ENCODE measurements around the gene LTBP3.
A peak's percentile ranks its signal among the peaks of the same experiment; 100 is the strongest.

Gene LTBP3

GRCh38 chr11:65498042-65498726, 60.0 kb downstream of the LTBP3 start:
- no peak overlapping the region for H3K4me3 Mint-ChIP-seq
- H3K36me3 Mint-ChIP-seq: peaks cover 3% of the 10 kb centered on the region
- ATAC-seq: no peak
- DNase-seq (ENCODE audit: low spot score in 2 of 2): peak; percentile 55 to 85
- H3K9me3 Mint-ChIP-seq: no peaks in the 10 kb centered on the region
- peaks cover 39% of the 10 kb centered on the region for H3K4me1 Mint-ChIP-seq
- H3K27ac Mint-ChIP-seq: no peak overlapping the region

- no peak overlapping the region for H3K27ac Mint-ChIP-seq
- H3K4me3 Mint-ChIP-seq: no peak overlapping the region
These were observed 60.8 kb downstream of the LTBP3 start for GRCh38 chr11:65497141-65498041.

GRCh38 chr11:65496304-65497140, 61.6 kb downstream of the LTBP3 start:
- Mint-ChIP-seq H3K9me3 (no peaks in the 10 kb centered on the region), H3K4me1 (peaks cover 46% of the 10 kb centered on the region), H3K4me3 (no peak overlapping the region), H3K36me3 (peaks cover 6% of the 10 kb centered on the region), H3K27ac (no peak overlapping the region)
- no peak for DNase-seq (ENCODE audit: low spot score in 2 of 2)
- peak; percentile 0 for ATAC-seq

More at GRCh38 chr11:65497141-65498041, 60.8 kb downstream of the LTBP3 start:
- H3K4me1 Mint-ChIP-seq: peaks cover 41% of the 10 kb centered on the region
- H3K9me3 Mint-ChIP-seq: no peaks in the 10 kb centered on the region
- peak; percentile 99 for DNase-seq (ENCODE audit: low spot score in 2 of 2)
- H3K36me3 Mint-ChIP-seq: peaks cover 6% of the 10 kb centered on the region
- peak; percentile 86 for ATAC-seq

- no peak for DNase-seq (ENCODE audit: low spot score in 2 of 2)
- H3K9me3 Mint-ChIP-seq: no peaks in the 10 kb centered on the region
- peaks cover 6% of the 10 kb centered on the region for H3K36me3 Mint-ChIP-seq
- peak overlapping the region; percentile 91 for H3K27ac Mint-ChIP-seq
- peaks cover 65% of the 10 kb centered on the region for H3K4me1 Mint-ChIP-seq
- peak overlapping the region; percentile 67 for H3K4me3 Mint-ChIP-seq
- no peak for ATAC-seq
These were observed 64.6 kb downstream of the LTBP3 start for GRCh38 chr11:65493367-65494176.

GRCh38 chr11:65492637-65493366, 65.4 kb downstream of the LTBP3 start:
- peak; percentile 41 for ATAC-seq
- Mint-ChIP-seq H3K4me3 (peak overlapping the region; percentile 67), H3K27ac (peak overlapping the region; percentile 91), H3K4me1 (peaks cover 70% of the 10 kb centered on the region), H3K9me3 (no peaks in the 10 kb centered on the region), H3K36me3 (peaks cover 6% of the 10 kb centered on the region)
- no peak for DNase-seq (ENCODE audit: low spot score in 2 of 2)

- Mint-ChIP-seq H3K36me3 (peaks cover 6% of the 10 kb centered on the region), H3K9me3 (no peaks in the 10 kb centered on the region), H3K4me3 (peak overlapping the region; percentile 67), H3K27ac (peak overlapping the region; percentile 91), H3K4me1 (peaks cover 72% of the 10 kb centered on the region)
- ATAC-seq: no peak
- no peak for DNase-seq (ENCODE audit: low spot score in 2 of 2)
These were observed 65.8 kb downstream of the LTBP3 start for GRCh38 chr11:65492387-65492636.

- H3K4me3 Mint-ChIP-seq: peak overlapping the region; percentile 67
- DNase-seq (ENCODE audit: low spot score in 2 of 2) (no peak), ATAC-seq (no peak)
- H3K4me1 Mint-ChIP-seq: peaks cover 67% of the 10 kb centered on the region
- H3K27ac Mint-ChIP-seq: peak overlapping the region; percentile 91
- no peaks in the 10 kb centered on the region for H3K9me3 Mint-ChIP-seq
- peaks cover 6% of the 10 kb centered on the region for H3K36me3 Mint-ChIP-seq
These were observed 66.4 kb downstream of the LTBP3 start for GRCh38 chr11:65491614-65492386.

GRCh38 chr11:65491163-65491465, 67.0 kb downstream of the LTBP3 start:
- Mint-ChIP-seq H3K27ac (peak overlapping the region; percentile 61), H3K4me3 (no peak overlapping the region), H3K36me3 (peaks cover 6% of the 10 kb centered on the region), H3K4me1 (peaks cover 60% of the 10 kb centered on the region), H3K9me3 (no peaks in the 10 kb centered on the region)
- ATAC-seq (no peak), DNase-seq (ENCODE audit: low spot score in 2 of 2) (no peak)

- Mint-ChIP-seq H3K9me3 (no peaks in the 10 kb centered on the region), H3K4me3 (no peak overlapping the region), H3K27ac (no peak overlapping the region), H3K36me3 (peaks cover 6% of the 10 kb centered on the region), H3K4me1 (peaks cover 54% of the 10 kb centered on the region)
- no peak for ATAC-seq
- no peak for DNase-seq (ENCODE audit: low spot score in 2 of 2)
These were observed 68.3 kb downstream of the LTBP3 start for GRCh38 chr11:65489706-65490320.

- ATAC-seq (no peak), DNase-seq (ENCODE audit: low spot score in 2 of 2) (no peak)
- H3K27ac Mint-ChIP-seq: no peak overlapping the region
- H3K9me3 Mint-ChIP-seq: no peaks in the 10 kb centered on the region
- H3K36me3 Mint-ChIP-seq: peaks cover 6% of the 10 kb centered on the region
- H3K4me3 Mint-ChIP-seq: no peak overlapping the region
- peaks cover 48% of the 10 kb centered on the region for H3K4me1 Mint-ChIP-seq
These were observed 69.0 kb downstream of the LTBP3 start for GRCh38 chr11:65489035-65489705.

Measured in stimulated activated effector memory CD8-positive, alpha-beta T cell treated with anti-CD3 and anti-CD28 coated beads, Interleukin-12 subunit alpha, Interleukin-12 subunit beta, amount 100 ng/mL, for 72 hours (primary cell).